Activated naive CD4-positive, alpha-beta T cell treated with anti-CD3 and anti-CD28 coated beads, Interleukin-2, amount 10 ng/mL, durations not matched to agents 5 hours and 36 hours (primary cell): Measurements from ENCODE around the gene OR3A1. TPM values are rescaled to one million over a fixed set of nuclear protein-coding genes. Genes with fewer than 3 reads are reported as not detected.

Source experiments
- total RNA-seq, 2 experiments: library from RNA; stranded (reverse); gene quantifications; one replicate each; pipeline ENCODE4 v1.2.3, GENCODE V29; 2021

Gene OR3A1
- under 1 TPM; 0.26 to 0.30 TPM for total RNA-seq

DNA sequence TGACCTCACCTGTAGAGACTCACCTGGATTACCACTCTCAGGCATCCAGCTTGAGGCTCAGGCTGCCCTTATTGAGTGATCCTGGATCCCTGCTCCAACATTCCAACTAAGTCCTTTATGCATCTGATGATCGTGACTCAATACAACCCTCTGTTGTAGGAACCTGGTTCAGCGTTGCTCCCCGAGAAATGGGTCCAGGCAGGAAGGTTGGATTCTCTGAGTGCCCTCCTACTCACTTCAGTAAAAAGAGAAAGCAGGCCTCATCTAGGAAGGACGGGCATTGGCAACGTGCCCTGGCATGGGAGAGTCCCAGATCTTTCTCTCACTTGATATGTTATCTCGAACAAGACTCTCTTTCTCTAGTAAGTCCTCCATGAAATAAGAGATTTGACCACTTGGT lies at the start of gene OR3A1:
Gene OR3A1 (minus strand): TSS at position 101 of the 400 bp plus-strand sequence. CDS start 5,778 bp downstream, outside the sequence.

Other genes with a start within 250 kb of the OR3A1 start
- gene OR1D5, start 234.8 kb downstream of the OR3A1 start, total RNA-seq = not detected
- gene OR1D2, start 193.9 kb downstream of the OR3A1 start, total RNA-seq = not detected
- gene OR1G1, start 170.8 kb downstream of the OR3A1 start, total RNA-seq = not detected
- gene OR1A2, start 100.8 kb downstream of the OR3A1 start, total RNA-seq = not detected
- gene OR1A1, start 90.7 kb downstream of the OR3A1 start, total RNA-seq = not detected
- gene OR3A2, start 87.9 kb upstream of the OR3A1 start, total RNA-seq = 1 to 10 TPM; 2.0 to 2.7 TPM
- gene OR1E1, start 100.0 kb upstream of the OR3A1 start, total RNA-seq = not detected
- not detected for gene OR3A3, start 113.0 kb upstream of the OR3A1 start, total RNA-seq
- not detected for gene OR1E2, start 135.5 kb upstream of the OR3A1 start, total RNA-seq
- gene SPATA22, start 173.5 kb upstream of the OR3A1 start, total RNA-seq = not detected
- not detected for gene ASPA, start 177.6 kb upstream of the OR3A1 start, total RNA-seq